Fibroblast of lung (primary cell): ENCODE measurements around the gene ZSCAN26.

Experiments used
- CTCF ChIP-seq, 2 donors: IDR thresholded peaks in 1 of 2; conservative IDR thresholded peaks in 1 of 2; 1 replicate in 1 of 2; 2 replicates in 1 of 2; pipeline ENCODE4 v1.5.1; 2011 to 2012; ENCODE audit warnings: low read length in 2 of 2, control low read depth in 1 of 2, inconsistent platforms in 1 of 2, low read depth in 1 of 2, mild to moderate bottlenecking in 1 of 2
- EZH2 ChIP-seq: IDR thresholded peaks from 2 replicates; pipeline ENCODE4 v1.5.1; 2012; ENCODE audit warnings: low read length, control low read depth, mild to moderate bottlenecking; ENCODE audit errors: missing control alignments

GRCh38 chr6:28232785-28233184 lies 34.2 kb upstream of the ZSCAN26 start:
- TF ChIP-seq EZH2 (no peak), CTCF (conservative IDR thresholded peaks at IDR 0.05 in 1 of 2, IDR thresholded peaks at IDR 0.05 in 1 of 2; ENCODE audit: low read depth in 1 of 2, low read length in 2 of 2) (no peak)
